Stimulated activated CD8-positive, alpha-beta memory T cell treated with anti-CD3 and anti-CD28 coated beads, Interleukin-4, amount 100 ng/mL, for 48 hours (primary cell): Measurements from ENCODE around the gene MBD5.
A peak's percentile ranks its signal among the peaks of the same experiment; 100 is the strongest.

ENCODE experiments used
- DNase-seq: peaks from one replicate; pipeline ENCODE4 v3.0.0-alpha.2; 2020

The MBD5 gene

GRCh38 chr2:148132412-148132811, 111.5 kb downstream of the MBD5 start:
- DNase-seq = no peak

DNA sequence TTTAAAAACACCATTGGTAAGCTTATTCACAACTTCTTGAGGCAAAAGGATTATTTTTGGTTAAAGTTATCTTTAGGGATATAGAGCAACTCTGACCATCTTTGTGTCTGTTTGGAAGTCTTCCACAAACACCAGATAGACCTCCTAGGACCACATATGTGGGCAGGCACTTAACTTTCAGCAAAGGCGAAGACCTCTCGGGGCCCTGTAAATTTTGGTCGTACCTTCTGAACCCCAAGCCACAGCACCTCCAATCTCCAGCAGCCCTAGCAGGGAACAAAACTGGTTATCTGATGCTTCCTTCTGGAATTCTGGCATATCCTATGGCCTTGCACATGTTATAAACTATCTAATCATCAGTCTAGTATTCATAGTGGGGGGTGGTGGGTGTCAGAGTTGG, 114.8 kb downstream of the MBD5 start:
- no peak for DNase-seq

DNA sequence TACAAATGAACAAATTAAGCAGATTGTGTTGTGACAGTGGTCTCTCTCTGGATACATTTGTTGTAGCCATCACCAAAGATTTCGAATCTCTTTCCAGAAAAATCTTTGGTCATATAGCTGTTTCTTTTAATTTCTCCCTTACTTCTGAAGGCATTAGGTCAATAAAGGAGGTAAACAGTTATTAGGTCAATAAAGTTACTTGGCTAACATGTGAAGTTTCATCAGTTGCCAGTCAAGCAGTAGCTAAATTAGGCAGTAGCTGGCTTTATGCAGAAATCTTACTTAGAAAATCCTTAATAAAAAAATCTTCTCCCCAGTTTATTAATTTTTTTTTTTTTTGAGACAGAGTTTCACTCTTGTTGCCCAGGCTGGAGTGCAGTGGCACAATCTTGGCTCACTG, 115.5 kb downstream of the MBD5 start:
- DNase-seq = no peak

GRCh38 chr2:148161909-148162435, 141.1 kb downstream of the MBD5 start:
- DNase-seq = no peak

DNA sequence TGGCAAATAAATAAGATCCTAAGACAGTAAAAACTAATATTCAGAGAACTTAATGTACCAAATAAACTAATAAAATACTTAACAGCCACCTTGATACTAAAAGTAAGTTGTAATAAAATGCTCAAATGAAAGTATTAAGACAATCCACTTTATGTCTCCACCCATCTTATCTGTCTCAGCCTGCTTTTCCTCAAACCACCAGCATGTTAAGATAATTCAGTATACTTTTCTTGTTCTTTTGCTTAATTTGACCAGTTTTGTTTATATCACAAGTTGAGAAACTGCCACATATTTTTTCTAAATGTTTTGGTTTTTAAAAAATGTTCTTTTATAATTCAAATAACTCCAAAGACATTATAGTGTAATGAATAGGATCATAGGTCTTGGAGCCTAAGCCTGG, 142.0 kb downstream of the MBD5 start:
- DNase-seq = no peak

GRCh38 chr2:148165975-148166374, 145.1 kb downstream of the MBD5 start:
- no peak for DNase-seq

- no peak for DNase-seq
Measured at GRCh38 chr2:148167241-148167766, 146.4 kb downstream of the MBD5 start.

DNA sequence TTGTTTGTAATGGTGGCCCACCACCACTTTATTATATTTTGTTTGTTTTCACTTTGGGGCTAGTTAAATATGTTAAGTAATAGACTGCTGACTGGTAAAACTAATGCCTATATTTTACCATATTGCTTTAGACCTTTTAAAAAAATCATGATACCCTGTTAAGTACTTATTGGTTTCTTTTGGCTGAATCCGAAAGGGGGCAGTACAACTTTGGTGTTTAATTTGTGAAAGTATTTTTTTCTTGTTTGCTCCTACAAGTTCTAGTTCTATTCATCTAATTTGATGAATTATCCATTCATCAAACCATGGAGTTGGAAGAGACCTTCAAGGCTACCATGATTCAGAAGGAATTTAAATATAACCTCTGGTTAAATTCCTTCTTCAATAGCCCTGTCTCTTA, 147.0 kb downstream of the MBD5 start:
- DNase-seq = no peak

DNA sequence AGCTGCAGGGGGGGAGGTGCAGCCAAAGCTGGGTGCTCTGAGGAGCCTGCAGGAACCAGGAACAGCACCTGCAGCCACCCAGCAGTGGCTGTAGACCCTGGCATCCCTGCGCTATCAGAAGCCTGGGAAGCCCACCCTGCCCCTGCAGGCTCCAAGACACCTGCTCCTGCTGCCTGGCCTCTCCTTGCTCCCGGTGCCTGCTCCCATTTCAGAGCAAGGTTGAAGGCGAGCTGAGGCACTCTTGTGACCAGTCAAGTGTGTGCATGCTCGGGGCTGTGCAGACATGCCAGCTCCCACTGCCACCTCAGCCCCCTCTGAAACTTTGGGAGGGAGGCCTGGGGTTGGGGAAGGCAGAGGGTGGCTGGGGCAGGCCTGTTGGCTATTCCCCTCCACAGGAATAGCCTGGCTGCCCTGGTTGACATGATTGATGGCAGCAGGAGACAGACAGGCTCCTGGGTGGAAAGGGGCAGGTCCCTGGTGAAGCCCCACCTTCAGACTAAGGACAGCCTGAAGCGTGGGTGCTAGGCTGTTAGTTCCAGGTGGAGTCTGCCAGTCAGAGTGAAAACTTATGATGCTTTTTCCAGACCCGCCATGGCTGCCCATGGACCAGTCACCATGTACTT, 151.4 kb downstream of the MBD5 start:
- DNase-seq = no peak

DNA sequence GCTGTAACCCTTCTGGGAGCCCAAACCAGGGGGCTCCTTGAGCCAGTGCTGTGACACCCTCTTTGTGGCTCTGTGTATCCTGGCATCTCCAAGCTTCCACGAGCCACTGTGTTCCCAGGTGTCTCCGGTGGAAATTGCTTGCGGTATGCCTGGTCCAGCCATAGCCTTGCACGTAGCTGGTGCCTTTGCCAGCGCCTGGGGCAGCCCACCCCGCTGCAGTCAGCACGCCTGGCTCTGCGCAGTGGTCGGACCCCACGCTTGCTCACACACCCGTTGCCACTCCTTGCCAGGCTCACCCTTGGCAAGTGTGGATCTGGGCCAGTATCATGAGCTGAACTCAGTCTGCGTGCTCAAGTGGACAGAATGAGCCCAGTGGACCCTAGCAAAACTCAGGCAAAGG, 152.3 kb downstream of the MBD5 start:
- DNase-seq = no peak

DNA sequence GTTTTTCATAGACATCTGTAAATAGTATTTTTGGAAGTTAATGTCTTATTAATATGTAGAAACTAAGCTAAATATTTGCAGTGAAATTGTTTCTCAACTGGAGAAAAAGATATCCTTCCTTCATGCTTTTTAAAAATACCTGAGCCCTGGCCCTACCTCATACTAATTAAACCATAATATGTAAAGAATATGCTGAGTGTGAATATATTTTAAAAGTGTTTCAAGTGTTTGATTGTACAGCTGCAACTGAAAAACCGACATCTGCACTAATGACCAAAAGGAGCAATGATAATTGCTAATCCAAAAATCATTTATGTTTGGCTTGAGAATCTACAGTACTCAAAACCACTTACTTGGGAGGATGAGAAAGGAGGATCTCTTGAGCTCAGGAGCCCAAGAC, 156.7 kb downstream of the MBD5 start:
- no peak for DNase-seq

DNA sequence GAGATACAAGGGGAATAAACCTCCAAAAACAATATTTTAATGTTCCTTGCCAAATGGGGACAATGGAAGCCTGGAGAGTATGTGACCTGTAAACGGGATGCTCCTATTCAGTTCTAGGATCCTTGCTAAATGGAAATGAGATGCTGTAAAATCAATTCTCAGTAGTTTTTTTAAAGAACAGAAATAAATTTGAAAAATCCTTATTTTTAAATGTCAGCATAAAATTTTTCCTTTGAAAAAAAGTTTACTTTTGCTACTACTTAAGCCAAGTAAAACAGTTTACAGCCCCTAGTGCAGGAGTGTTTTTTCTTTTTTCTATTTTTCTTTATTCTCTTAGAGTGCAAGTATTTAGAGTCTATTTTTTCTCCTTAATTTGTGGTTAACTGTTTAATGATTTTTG, 158.8 kb downstream of the MBD5 start:
- DNase-seq = no peak

GRCh38 chr2:148184976-148185375, 164.1 kb downstream of the MBD5 start:
- DNase-seq = no peak

GRCh38 chr2:148194882-148195281, 174.0 kb downstream of the MBD5 start:
- DNase-seq = no peak

DNA sequence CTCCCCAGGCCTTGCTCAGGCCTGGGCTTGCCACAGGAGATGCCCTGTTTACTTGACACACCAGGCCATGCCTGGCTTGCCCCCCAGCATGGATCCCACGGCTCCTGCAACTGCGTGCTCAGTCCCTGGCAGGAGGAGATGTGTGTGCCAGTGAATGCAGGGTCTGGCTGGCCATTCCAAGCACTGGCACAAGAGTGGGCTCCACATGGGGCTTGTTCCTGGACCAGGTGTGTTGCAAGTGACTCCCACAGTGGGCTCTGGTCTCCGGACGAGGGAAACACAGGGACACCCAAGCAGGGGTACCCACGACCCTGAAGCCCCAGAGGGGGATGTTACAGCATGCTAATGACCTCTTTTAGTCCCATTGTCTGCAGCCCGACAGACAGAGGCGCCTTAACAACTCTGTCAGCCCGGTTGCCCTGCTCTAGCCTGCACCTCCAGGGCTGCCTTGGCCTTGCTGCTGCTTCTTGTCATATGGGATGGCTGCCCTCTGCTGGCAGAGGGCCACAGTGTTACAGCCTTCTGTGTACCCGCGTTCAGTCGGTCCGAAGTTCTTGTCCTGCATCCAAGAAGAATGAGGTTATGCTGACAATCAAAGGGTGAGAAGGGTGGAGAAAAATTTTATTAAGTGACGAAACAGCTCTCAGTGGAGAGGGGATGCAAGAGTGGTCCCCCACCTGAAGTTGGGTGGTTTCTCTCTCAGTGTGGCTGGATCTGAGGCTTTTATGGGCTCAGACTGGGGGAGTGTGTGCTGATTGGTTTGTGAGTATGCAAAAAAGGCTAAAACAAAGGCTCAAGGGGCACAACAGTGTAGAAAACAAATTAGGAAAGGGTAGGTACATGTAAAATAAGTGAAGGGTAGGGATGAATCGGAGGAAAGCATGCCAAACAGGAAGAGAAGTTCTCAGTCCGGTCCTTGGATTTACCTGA, 180.4 kb downstream of the MBD5 start:
- peak; percentile 59 for DNase-seq

- DNase-seq = no peak
Measured at GRCh38 chr2:148202237-148202636, 181.3 kb downstream of the MBD5 start.

- DNase-seq = no peak
Measured at GRCh38 chr2:148207111-148207510, 186.2 kb downstream of the MBD5 start.

- DNase-seq = no peak
Measured at GRCh38 chr2:148209603-148210002, 188.7 kb downstream of the MBD5 start.

DNA sequence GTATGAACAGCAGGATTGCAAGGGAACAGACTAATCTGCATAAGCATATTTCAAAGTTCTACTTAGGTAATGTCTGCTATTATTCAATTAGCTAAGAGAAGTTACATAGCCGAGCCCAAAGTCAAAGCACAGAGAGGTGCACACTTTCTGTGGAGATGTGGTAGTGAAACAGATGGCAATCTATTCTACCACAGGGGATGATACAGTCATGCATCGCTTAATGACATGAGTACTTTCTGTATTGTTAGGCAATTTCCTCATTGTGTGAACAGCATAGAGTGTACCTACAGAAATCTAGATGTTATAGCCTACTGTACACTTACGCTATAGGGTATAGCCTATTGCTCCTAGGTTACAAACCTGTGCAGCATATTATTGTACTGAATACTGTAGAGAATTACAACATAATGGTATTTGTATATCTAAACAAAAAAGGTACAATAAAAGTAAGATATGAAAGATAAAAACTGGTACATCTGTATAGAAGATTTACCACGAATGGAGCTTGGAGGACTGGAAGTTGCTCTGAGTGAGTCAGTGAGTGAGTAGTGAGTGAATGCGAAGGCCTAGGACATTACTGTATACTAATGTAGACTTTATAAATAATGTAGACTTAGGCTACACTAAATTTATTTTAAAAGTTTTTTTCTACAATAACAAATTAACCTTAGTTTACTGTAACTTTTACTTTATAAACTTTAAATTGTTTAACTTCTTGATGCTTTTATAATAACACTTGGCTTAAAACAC, 197.6 kb downstream of the MBD5 start:
- no peak for DNase-seq

DNA sequence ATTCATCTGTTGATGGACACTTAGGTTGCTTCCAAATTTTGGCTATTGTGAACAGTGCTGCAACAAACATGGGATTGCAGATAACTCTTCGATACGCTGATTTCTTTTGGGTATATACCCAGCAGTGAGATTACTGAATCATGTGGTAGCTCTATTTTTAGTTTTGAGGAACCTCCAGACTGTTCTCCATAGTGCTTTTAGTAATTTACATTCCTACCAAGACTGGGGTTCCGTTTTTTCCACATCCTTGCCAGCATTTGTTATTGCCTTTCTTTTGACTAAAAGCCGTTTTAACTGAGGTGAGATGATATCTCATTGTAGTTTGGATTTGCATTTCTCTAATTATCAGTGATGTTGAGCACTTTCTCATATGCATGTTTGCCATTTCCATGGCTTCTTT, 200.3 kb downstream of the MBD5 start:
- DNase-seq = no peak

GRCh38 chr2:148221926-148222325, 201.0 kb downstream of the MBD5 start:
- no peak for DNase-seq

DNA sequence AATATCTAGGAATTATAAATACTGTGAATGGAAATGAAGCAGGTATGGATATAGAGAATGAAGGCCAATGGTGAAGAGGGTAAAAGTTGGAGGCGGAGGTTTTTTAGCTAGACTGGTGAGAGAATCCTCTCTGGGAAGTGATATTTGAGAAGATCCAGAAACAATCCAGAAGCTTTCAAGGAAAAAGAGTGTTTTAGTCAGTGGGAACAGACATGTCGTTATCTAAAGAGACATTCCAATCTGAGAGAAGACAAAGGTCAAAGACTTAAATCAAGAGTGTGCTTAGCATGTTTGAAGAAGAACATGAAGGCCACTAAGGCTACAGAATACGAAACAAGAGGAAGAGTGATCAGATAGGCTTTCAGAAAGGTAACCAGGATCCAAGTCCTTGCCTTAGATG, 211.0 kb downstream of the MBD5 start:
- DNase-seq = no peak

- DNase-seq = no peak
Measured at GRCh38 chr2:148234143-148234542, 213.3 kb downstream of the MBD5 start.
